Breast epithelium (tissue), 3 donors: ENCODE data around the gene POU1F1.

Experiments
- POLR2A ChIP-seq: fragments of 450-650 bp; IDR thresholded peaks from one replicate; pipeline ENCODE4 v1.6.1; 2016; ENCODE audit warnings: antibody characterized with exemption, mild to moderate bottlenecking, moderate library complexity
- TF ChIP-seq, protein P1 (sequence below), 3 donors: fragments of 450-650 bp; IDR thresholded peaks; one replicate each; pipeline ENCODE4 v1.5.1; 2016 to 2017; ENCODE audit warnings: antibody characterized with exemption in 3 of 3, mild to moderate bottlenecking in 3 of 3, moderate library complexity in 3 of 3

GRCh38 chr3:87225659-87226058 lies 50.7 kb downstream of the POU1F1 start:
- no peak for TF ChIP-seq POLR2A
- TF ChIP-seq, protein P1, sequence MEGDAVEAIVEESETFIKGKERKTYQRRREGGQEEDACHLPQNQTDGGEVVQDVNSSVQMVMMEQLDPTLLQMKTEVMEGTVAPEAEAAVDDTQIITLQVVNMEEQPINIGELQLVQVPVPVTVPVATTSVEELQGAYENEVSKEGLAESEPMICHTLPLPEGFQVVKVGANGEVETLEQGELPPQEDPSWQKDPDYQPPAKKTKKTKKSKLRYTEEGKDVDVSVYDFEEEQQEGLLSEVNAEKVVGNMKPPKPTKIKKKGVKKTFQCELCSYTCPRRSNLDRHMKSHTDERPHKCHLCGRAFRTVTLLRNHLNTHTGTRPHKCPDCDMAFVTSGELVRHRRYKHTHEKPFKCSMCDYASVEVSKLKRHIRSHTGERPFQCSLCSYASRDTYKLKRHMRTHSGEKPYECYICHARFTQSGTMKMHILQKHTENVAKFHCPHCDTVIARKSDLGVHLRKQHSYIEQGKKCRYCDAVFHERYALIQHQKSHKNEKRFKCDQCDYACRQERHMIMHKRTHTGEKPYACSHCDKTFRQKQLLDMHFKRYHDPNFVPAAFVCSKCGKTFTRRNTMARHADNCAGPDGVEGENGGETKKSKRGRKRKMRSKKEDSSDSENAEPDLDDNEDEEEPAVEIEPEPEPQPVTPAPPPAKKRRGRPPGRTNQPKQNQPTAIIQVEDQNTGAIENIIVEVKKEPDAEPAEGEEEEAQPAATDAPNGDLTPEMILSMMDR (IDR thresholded peaks at IDR 0.05), result no peak
